Measurements from ENCODE around the gene HPCA. TPM values are rescaled to one million over a fixed set of nuclear protein-coding genes. Genes with fewer than 3 reads are reported as not detected.

HPCA gene
- total RNA-seq, 2 donors from 2014 or later, result not detected

- no peak overlapping the region for H3K27ac ChIP-seq
- no peaks in the 10 kb centered on the region for H3K27me3 ChIP-seq (replicated peaks; ENCODE audit: insufficient read depth)
- no peaks in the 10 kb centered on the region for H3K36me3 ChIP-seq
- DNase-seq (ENCODE audit: low spot score), result no peak
- no peaks in the 10 kb centered on the region for H3K9me3 ChIP-seq
- ATAC-seq (ENCODE audit: insufficient number of reproducible peaks, low FRiP score, low read depth), result no peak
- peaks cover 0 to 7% of the 10 kb centered on the region in 2 donors for H3K4me1 ChIP-seq (ENCODE audit: control insufficient read depth in 1 of 2, low read depth in 2 of 2)
- TF ChIP-seq, protein P1, sequence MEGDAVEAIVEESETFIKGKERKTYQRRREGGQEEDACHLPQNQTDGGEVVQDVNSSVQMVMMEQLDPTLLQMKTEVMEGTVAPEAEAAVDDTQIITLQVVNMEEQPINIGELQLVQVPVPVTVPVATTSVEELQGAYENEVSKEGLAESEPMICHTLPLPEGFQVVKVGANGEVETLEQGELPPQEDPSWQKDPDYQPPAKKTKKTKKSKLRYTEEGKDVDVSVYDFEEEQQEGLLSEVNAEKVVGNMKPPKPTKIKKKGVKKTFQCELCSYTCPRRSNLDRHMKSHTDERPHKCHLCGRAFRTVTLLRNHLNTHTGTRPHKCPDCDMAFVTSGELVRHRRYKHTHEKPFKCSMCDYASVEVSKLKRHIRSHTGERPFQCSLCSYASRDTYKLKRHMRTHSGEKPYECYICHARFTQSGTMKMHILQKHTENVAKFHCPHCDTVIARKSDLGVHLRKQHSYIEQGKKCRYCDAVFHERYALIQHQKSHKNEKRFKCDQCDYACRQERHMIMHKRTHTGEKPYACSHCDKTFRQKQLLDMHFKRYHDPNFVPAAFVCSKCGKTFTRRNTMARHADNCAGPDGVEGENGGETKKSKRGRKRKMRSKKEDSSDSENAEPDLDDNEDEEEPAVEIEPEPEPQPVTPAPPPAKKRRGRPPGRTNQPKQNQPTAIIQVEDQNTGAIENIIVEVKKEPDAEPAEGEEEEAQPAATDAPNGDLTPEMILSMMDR (IDR thresholded peaks at IDR 0.05), result no peak
- H3K4me3 ChIP-seq, result no peak overlapping the region
Observed at GRCh38 chr1:32926562-32926961, 40.3 kb downstream of the HPCA start.

DNA sequence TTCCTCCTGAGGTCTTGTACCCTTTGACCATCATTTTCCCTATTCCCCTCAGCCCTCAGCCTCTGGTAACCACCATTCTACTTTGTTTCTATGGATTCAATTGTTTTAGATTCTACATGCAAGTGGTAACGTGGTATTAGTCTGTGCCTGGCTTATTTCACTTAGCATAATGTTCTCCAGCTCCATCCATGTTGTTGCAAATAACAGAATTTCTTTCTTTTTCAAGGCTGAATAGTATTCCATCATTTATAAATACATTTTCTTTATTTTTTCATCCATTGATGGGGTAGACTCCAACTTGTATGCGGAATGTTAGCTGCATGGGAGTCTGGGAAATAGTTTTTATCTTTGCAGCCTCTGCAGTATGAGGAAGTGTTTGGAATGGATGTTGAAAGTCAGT is 41.1 kb downstream of the HPCA start:
- no peak for ATAC-seq (ENCODE audit: insufficient number of reproducible peaks, low FRiP score, low read depth)
- TF ChIP-seq, protein P1 (IDR thresholded peaks at IDR 0.05), result no peak
- Histone ChIP-seq H3K36me3 (no peaks in the 10 kb centered on the region), H3K9me3 (no peaks in the 10 kb centered on the region), H3K27ac (no peak overlapping the region), H3K27me3 (replicated peaks; ENCODE audit: insufficient read depth) (no peaks in the 10 kb centered on the region), H3K4me1 (ENCODE audit: control insufficient read depth in 1 of 2, low read depth in 2 of 2) (peaks cover 0 to 7% of the 10 kb centered on the region in 2 donors), H3K4me3 (no peak overlapping the region)
- DNase-seq (ENCODE audit: low spot score), result no peak

DNA sequence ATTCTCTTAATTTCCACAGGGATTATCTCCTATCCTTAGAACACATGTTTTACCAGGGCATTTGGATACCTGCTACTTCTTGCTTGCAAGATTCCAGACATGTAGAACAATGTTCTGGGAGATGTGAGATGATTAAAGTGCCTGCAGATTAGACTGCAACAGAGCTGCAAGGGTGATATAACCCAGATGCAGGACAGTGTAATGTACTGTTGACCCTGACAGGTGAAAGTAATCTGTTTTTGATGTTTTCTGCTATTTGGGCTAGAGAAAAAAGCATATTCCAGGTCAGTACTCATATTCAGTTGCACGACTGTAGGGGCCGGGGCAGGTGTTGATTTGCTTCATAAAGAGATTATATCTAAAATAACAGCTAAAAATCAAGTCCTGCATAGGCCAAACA is 42.0 kb downstream of the HPCA start:
- DNase-seq (ENCODE audit: low spot score), result no peak

GRCh38 chr1:32928715-32929114 is 42.4 kb downstream of the HPCA start:
- H3K4me3 ChIP-seq, result no peak overlapping the region
- no peaks in the 10 kb centered on the region for H3K9me3 ChIP-seq
- no peak for ATAC-seq (ENCODE audit: insufficient number of reproducible peaks, low FRiP score, low read depth)
- DNase-seq (ENCODE audit: low spot score), result no peak
- TF ChIP-seq, protein P1 (IDR thresholded peaks at IDR 0.05), result no peak
- H3K27me3 ChIP-seq (replicated peaks; ENCODE audit: insufficient read depth), result no peaks in the 10 kb centered on the region
- peaks cover under 1 to 10% of the 10 kb centered on the region in 2 donors for H3K4me1 ChIP-seq (ENCODE audit: control insufficient read depth in 1 of 2, low read depth in 2 of 2)
- H3K36me3 ChIP-seq, result no peaks in the 10 kb centered on the region
- no peak overlapping the region for H3K27ac ChIP-seq

More for the DNA sequence above, 42.0 kb downstream of the HPCA start:
- no peak for ATAC-seq (ENCODE audit: insufficient number of reproducible peaks, low FRiP score, low read depth)
- Histone ChIP-seq H3K4me1 (ENCODE audit: control insufficient read depth in 1 of 2, low read depth in 2 of 2) (peaks cover 0 to 7% of the 10 kb centered on the region in 2 donors), H3K27ac (no peak overlapping the region), H3K4me3 (no peak overlapping the region), H3K27me3 (replicated peaks; ENCODE audit: insufficient read depth) (no peaks in the 10 kb centered on the region), H3K9me3 (no peaks in the 10 kb centered on the region), H3K36me3 (no peaks in the 10 kb centered on the region)
- TF ChIP-seq, protein P1 (IDR thresholded peaks at IDR 0.05), result no peak

GRCh38 chr1:32929366-32929765 is 43.1 kb downstream of the HPCA start:
- ATAC-seq (ENCODE audit: insufficient number of reproducible peaks, low FRiP score, low read depth), result no peak

More at GRCh38 chr1:32929366-32929765, 43.1 kb downstream of the HPCA start:
- Histone ChIP-seq H3K9me3 (no peaks in the 10 kb centered on the region), H3K4me3 (no peak overlapping the region), H3K4me1 (ENCODE audit: control insufficient read depth in 1 of 2, low read depth in 2 of 2) (peaks cover 5 to 14% of the 10 kb centered on the region in 2 donors), H3K36me3 (no peaks in the 10 kb centered on the region), H3K27ac (no peak overlapping the region), H3K27me3 (replicated peaks; ENCODE audit: insufficient read depth) (no peaks in the 10 kb centered on the region)
- no peak for DNase-seq (ENCODE audit: low spot score)
- TF ChIP-seq, protein P1 (IDR thresholded peaks at IDR 0.05), result no peak

Measured in thoracic aorta (tissue), 2 donors.